H9 (cell line): ENCODE measurements around the gene ZNF683. TPM values are rescaled to one million over a fixed set of nuclear protein-coding genes. Genes with fewer than 3 reads are reported as not detected.
"Not testable (repeated sequence)": the region's sequence is repeated elsewhere in the genome, so short reads cannot be mapped to it uniquely, and the experiment has no call there.

Source experiments
- DNase-seq: peaks from one replicate; pipeline ENCODE4 v3.0.0-alpha.2; 2017
- H2AFZ ChIP-seq: one replicate; pipeline ENCODE4 v1.6.1; 2013; ENCODE audit warnings: mild to moderate bottlenecking, low read length, control low read depth, moderate library complexity
- H2AK5ac ChIP-seq: 2 replicates; pipeline ENCODE4 v1.6.1; 2013; ENCODE audit warnings: low read length, control low read depth, mixed read lengths; ENCODE audit not compliant: insufficient read length
- H2BK120ac ChIP-seq: one replicate; pipeline ENCODE4 v1.6.1; 2013; ENCODE audit warnings: low read depth, mild to moderate bottlenecking, low read length, control low read depth, inconsistent platforms; ENCODE audit not compliant: poor library complexity, severe bottlenecking
- H2BK12ac ChIP-seq: 2 replicates; pipeline ENCODE4 v1.6.1; 2013; ENCODE audit warnings: low read length, control low read depth, mixed read lengths, low read depth; ENCODE audit not compliant: insufficient read length
- H2BK15ac ChIP-seq: 2 replicates; pipeline ENCODE4 v1.6.1; 2013; ENCODE audit warnings: low read depth, low read length, control low read depth
- H2BK20ac ChIP-seq: one replicate; pipeline ENCODE4 v1.6.1; 2013; ENCODE audit warnings: low read depth, mild to moderate bottlenecking, low read length, control low read depth, inconsistent platforms; ENCODE audit not compliant: poor library complexity, severe bottlenecking
- H2BK5ac ChIP-seq: 2 replicates; pipeline ENCODE4 v1.6.1; 2013; ENCODE audit warnings: low read length, control low read depth, mixed read lengths; ENCODE audit not compliant: insufficient read length
- H3K14ac ChIP-seq: 2 replicates; pipeline ENCODE4 v1.6.1; 2013; ENCODE audit warnings: low read length, control low read depth; ENCODE audit not compliant: insufficient read depth
- H3K18ac ChIP-seq: 2 replicates; pipeline ENCODE4 v1.6.1; 2013; ENCODE audit warnings: low read depth, mild to moderate bottlenecking, mixed read lengths, low read length, control low read depth; ENCODE audit not compliant: insufficient read length
- H3K23ac ChIP-seq: 2 replicates; pipeline ENCODE4 v1.6.1; 2013; ENCODE audit warnings: low read length, control low read depth, mixed read lengths, low read depth; ENCODE audit not compliant: insufficient read length
- H3K23me2 ChIP-seq: 2 replicates; pipeline ENCODE4 v1.6.1; 2013; ENCODE audit warnings: low read depth, mild to moderate bottlenecking, mixed read lengths, low read length, control low read depth; ENCODE audit not compliant: insufficient read length, poor library complexity, severe bottlenecking
- H3K27ac ChIP-seq: 2 replicates; pipeline ENCODE4 v1.5.1; 2013; ENCODE audit warnings: low read length, control low read depth, mixed read lengths, low read depth; ENCODE audit not compliant: insufficient read length
- H3K27me3 ChIP-seq: 2 replicates; pipeline ENCODE4 v1.6.1; 2013; ENCODE audit warnings: low read length, control low read depth, inconsistent platforms; ENCODE audit not compliant: insufficient read depth
- H3K4ac ChIP-seq: 2 replicates; pipeline ENCODE4 v1.6.1; 2013; ENCODE audit warnings: low read depth, mild to moderate bottlenecking, control low read depth, inconsistent platforms, low read length, moderate library complexity
- H3K4me1 ChIP-seq: 2 replicates; pipeline ENCODE4 v1.6.1; 2013; ENCODE audit warnings: low read length, control low read depth, inconsistent platforms; ENCODE audit not compliant: insufficient read depth
- H3K4me2 ChIP-seq: 2 replicates; pipeline ENCODE4 v1.6.1; 2013; ENCODE audit warnings: low read length, control low read depth, mixed read lengths; ENCODE audit not compliant: insufficient read length, insufficient read depth
- H3K56ac ChIP-seq: 2 replicates; pipeline ENCODE4 v1.6.1; 2013; ENCODE audit warnings: low read depth, mild to moderate bottlenecking, mixed read lengths, low read length, control low read depth; ENCODE audit not compliant: insufficient read length
- H3K79me1 ChIP-seq: 2 replicates; pipeline ENCODE4 v1.6.1; 2013; ENCODE audit warnings: low read depth, mild to moderate bottlenecking, moderate library complexity, low read length, control low read depth, inconsistent platforms; ENCODE audit not compliant: insufficient read depth, poor library complexity, severe bottlenecking
- H3K79me2 ChIP-seq: 2 replicates; pipeline ENCODE4 v1.6.1; 2013; ENCODE audit warnings: low read length, control low read depth, inconsistent platforms; ENCODE audit not compliant: insufficient read depth
- H3K9ac ChIP-seq: 2 replicates; pipeline ENCODE4 v1.6.1; 2013; ENCODE audit warnings: low read length, control low read depth, mixed read lengths; ENCODE audit not compliant: insufficient read length; ENCODE audit errors: extremely low read depth
- H3K9me3 ChIP-seq: one replicate; pipeline ENCODE4 v1.6.1; 2013; ENCODE audit warnings: low read depth, low read length, inconsistent platforms; ENCODE audit not compliant: control insufficient read depth
- H3T11ph ChIP-seq: one replicate; pipeline ENCODE4 v1.6.1; 2013; ENCODE audit warnings: mild to moderate bottlenecking, low read length, control low read depth, inconsistent platforms
- H4K20me1 ChIP-seq: one replicate; pipeline ENCODE4 v1.6.1; 2013; ENCODE audit not compliant: control insufficient read depth, insufficient read length, insufficient read depth
- H4K5ac ChIP-seq: 2 replicates; pipeline ENCODE4 v1.6.1; 2013; ENCODE audit warnings: low read depth, mild to moderate bottlenecking, mixed read lengths, low read length, control low read depth; ENCODE audit not compliant: insufficient read length
- H4K8ac ChIP-seq: replicated peaks from 2 replicates; pipeline ENCODE4 v1.6.1; 2013; ENCODE audit warnings: low read length, control low read depth, mixed read lengths, low read depth; ENCODE audit not compliant: insufficient read length
- H4K91ac ChIP-seq: 2 replicates; pipeline ENCODE4 v1.6.1; 2013; ENCODE audit warnings: low read depth, mild to moderate bottlenecking, moderate library complexity, mixed read lengths, low read length, control low read depth; ENCODE audit not compliant: insufficient read length
- H3K27ac Mint-ChIP-seq, 3 experiments: 2 replicates in 2 of 3; 3 replicates in 1 of 3; pipeline ENCODE4 v1.8.0; 2020 to 2021; ENCODE audit warnings: mixed read lengths in 3 of 3, mild to moderate bottlenecking in 1 of 3, moderate library complexity in 1 of 3
- H3K27me3 Mint-ChIP-seq: 2 replicates; pipeline ENCODE4 v1.8.0; 2021; ENCODE audit warnings: low read depth, mild to moderate bottlenecking, moderate library complexity, mixed read lengths
- H3K36me3 Mint-ChIP-seq, 3 experiments: 2 replicates in 2 of 3; 3 replicates in 1 of 3; pipeline ENCODE4 v1.8.0; 2020 to 2021; ENCODE audit warnings: low read depth in 3 of 3, mixed read lengths in 3 of 3; ENCODE audit not compliant: insufficient read depth in 1 of 3
- H3K4me1 Mint-ChIP-seq, 2 experiments: 2 replicates each; pipeline ENCODE4 v1.8.0; 2020; ENCODE audit warnings: mixed read lengths in 2 of 2
- H3K4me3 Mint-ChIP-seq, 2 experiments: 2 replicates in 1 of 2; 3 replicates in 1 of 2; pipeline ENCODE4 v1.8.0; 2020 to 2021; ENCODE audit warnings: mild to moderate bottlenecking in 2 of 2, mixed read lengths in 2 of 2, moderate library complexity in 1 of 2
- H3K9me3 Mint-ChIP-seq, 2 experiments: 2 replicates in 1 of 2; 3 replicates in 1 of 2; pipeline ENCODE4 v1.8.0; 2020; ENCODE audit warnings: mild to moderate bottlenecking in 2 of 2, mixed read lengths in 2 of 2, moderate library complexity in 1 of 2
- WGBS: extraction: QIAGEN DNeasy Blood & Tissue Kit; methylation state at CpG from one replicate; pipeline ENCODE4 v1.1.7; 2013; ENCODE audit warnings: missing lambda C conversion rate, low lambda C conversion rate, mixed read lengths; ENCODE audit not compliant: insufficient read length; ENCODE audit errors: extremely low coverage; 5-methylcytosine and 5-hydroxymethylcytosine counted together
- long read RNA-seq: library from polyadenylated mRNA; unstranded; transcript quantifications from one replicate; pipeline ENCODE4 v2.0.0, GENCODE V29; 2020
- total RNA-seq: library from RNA; stranded (reverse); gene quantifications from 2 replicates; pipeline ENCODE4 v1.2.1, GENCODE V29; 2021

ZNF683 gene
- total RNA-seq, result not detected in 2 replicates
- long read RNA-seq, result 0 reads

GRCh38 chr1:26372611-26373010, at the start of gene ZNF683:
Gene ZNF683 (minus strand): TSS chr1:26372750. CDS start chr1:26368571, 4,179 bp downstream.
- H3K23me2 ChIP-seq, DNase-seq, H3K27ac ChIP-seq, H4K91ac ChIP-seq, H3K27me3 ChIP-seq, H3K9me3 Mint-ChIP-seq, H3K27me3 Mint-ChIP-seq, H4K8ac ChIP-seq, H2BK15ac ChIP-seq, H3T11ph ChIP-seq, H3K27ac Mint-ChIP-seq, H3K4me2 ChIP-seq, H2AFZ ChIP-seq, H2AK5ac ChIP-seq, H2BK20ac ChIP-seq, H2BK12ac ChIP-seq, H3K79me2 ChIP-seq, H4K20me1 ChIP-seq, H3K23ac ChIP-seq, H3K79me1 ChIP-seq, H3K18ac ChIP-seq, H3K14ac ChIP-seq, H3K9me3 ChIP-seq, H4K5ac ChIP-seq, H3K4ac ChIP-seq, H2BK5ac ChIP-seq, H3K36me3 Mint-ChIP-seq, H3K4me1 ChIP-seq, H3K56ac ChIP-seq, H2BK120ac ChIP-seq, H3K4me3 Mint-ChIP-seq, H3K9ac ChIP-seq: not testable (repeated sequence)
- peaks cover 15 to 17% of the 10 kb centered on the region in 2 experiments for H3K4me1 Mint-ChIP-seq
- WGBS, result no CpG with 5 or more reads among the region's 3 CpGs
